Aorta (tissue), 5 donors: ENCODE data around the gene PSME1. TPM values are rescaled to one million over a fixed set of nuclear protein-coding genes. Genes with fewer than 3 reads are reported as not detected.

Experiments
- ATAC-seq: fragments of 200-7000 bp; cut with Tn5 transposase; one replicate; pipeline ENCODE4 v1.9.1; 2022; ENCODE audit warnings: moderate library complexity; ENCODE audit not compliant: low FRiP score
- DNase-seq, 2 donors: peaks; one replicate each; pipeline ENCODE4 v3.0.0-alpha.2; 2020
- H3K27ac ChIP-seq, 2 donors: one replicate each; pipeline ENCODE4 v1.5.1; 2013; ENCODE audit warnings: low read length in 2 of 2, mild to moderate bottlenecking in 2 of 2, moderate library complexity in 2 of 2, control low read depth in 1 of 2, inconsistent platforms in 1 of 2, low read depth in 1 of 2
- H3K27me3 ChIP-seq, 2 donors: one replicate each; pipeline ENCODE4 v1.6.1; 2013; ENCODE audit warnings: control low read depth in 1 of 2, low read length in 1 of 2, mild to moderate bottlenecking in 1 of 2, moderate library complexity in 1 of 2; ENCODE audit not compliant: insufficient read depth in 2 of 2, control insufficient read depth in 1 of 2
- H3K36me3 ChIP-seq, 2 donors: one replicate each; pipeline ENCODE4 v1.6.1; 2013; ENCODE audit warnings: control low read depth in 1 of 2, low read length in 1 of 2, mild to moderate bottlenecking in 1 of 2; ENCODE audit not compliant: insufficient read depth in 2 of 2, control insufficient read depth in 1 of 2
- H3K4me1 ChIP-seq, 2 donors: one replicate each; pipeline ENCODE4 v1.6.1; 2013; ENCODE audit warnings: low read length in 2 of 2, control low read depth in 1 of 2, mild to moderate bottlenecking in 1 of 2, moderate library complexity in 1 of 2; ENCODE audit not compliant: insufficient read depth in 2 of 2, control insufficient read depth in 1 of 2
- H3K4me3 ChIP-seq, 2 donors: one replicate each; pipeline ENCODE4 v1.5.1; 2013; ENCODE audit warnings: low read length in 2 of 2, control low read depth in 1 of 2, mild to moderate bottlenecking in 1 of 2
- H3K9me3 ChIP-seq: one replicate; pipeline ENCODE4 v1.6.1; 2013; ENCODE audit warnings: mild to moderate bottlenecking, low read length; ENCODE audit not compliant: control insufficient read depth
- WGBS, 2 donors: extraction: QIAGEN DNeasy Blood & Tissue Kit; methylation state at CpG; one replicate each; pipeline ENCODE4 v1.1.7; 2013; 5-methylcytosine and 5-hydroxymethylcytosine counted together
- intact Hi-C, 2 donors: fragments of 100-400 bp; cut with DNase I; formaldehyde crosslinking; loops; one replicate each; pipeline versions ENCODE4 v1.14.2 to v1.15.0; 2022
- polyA plus RNA-seq, 2 donors: library from polyadenylated mRNA; stranded (reverse); fragments of 200-250 nt; gene quantifications; one replicate each; pipeline ENCODE4 v1.2.3, GENCODE V29; 2013
- total RNA-seq, 2 donors: library from RNA; stranded (reverse); fragmentation: NEBNext Ultra II Directional; extraction: Animal tissue kit (Norgen Biotek cat#: 25700); gene quantifications; one replicate each; pipeline ENCODE4 v1.2.1, GENCODE V29; 2021
- donor health status: healthy with polysubstance abuse.
- donor health status: Bipolar disorder and iron deficiency.
- donor health status: DM: no; HTN: no; CAD: no.
- donor health status: DM: no; HTN: no; CAD: no.
- donor health status: DM: yes; HTN: yes; CAD: no.

PSME1 gene
- total and polyA plus RNA-seq, 4 donors = 112 to 210 (median 166) TPM

GRCh38 chr14:24177891-24178290 is 41.9 kb downstream of the PSME1 start:
- Histone ChIP-seq H3K4me3 (no peak overlapping the region), H3K27ac (no peak overlapping the region), H3K4me1 (no peaks in the 10 kb centered on the region), H3K36me3 (no peaks in the 10 kb centered on the region), H3K9me3 (no peaks in the 10 kb centered on the region), H3K27me3 (no peaks in the 10 kb centered on the region)
- intact Hi-C loops = no loop called here
- ATAC-seq (no peak), DNase-seq (peak in 1 of 2 donors; percentile 77)
- 91% methylated on average over 14 of the region's 14 CpGs for WGBS, 2 donors

DNA sequence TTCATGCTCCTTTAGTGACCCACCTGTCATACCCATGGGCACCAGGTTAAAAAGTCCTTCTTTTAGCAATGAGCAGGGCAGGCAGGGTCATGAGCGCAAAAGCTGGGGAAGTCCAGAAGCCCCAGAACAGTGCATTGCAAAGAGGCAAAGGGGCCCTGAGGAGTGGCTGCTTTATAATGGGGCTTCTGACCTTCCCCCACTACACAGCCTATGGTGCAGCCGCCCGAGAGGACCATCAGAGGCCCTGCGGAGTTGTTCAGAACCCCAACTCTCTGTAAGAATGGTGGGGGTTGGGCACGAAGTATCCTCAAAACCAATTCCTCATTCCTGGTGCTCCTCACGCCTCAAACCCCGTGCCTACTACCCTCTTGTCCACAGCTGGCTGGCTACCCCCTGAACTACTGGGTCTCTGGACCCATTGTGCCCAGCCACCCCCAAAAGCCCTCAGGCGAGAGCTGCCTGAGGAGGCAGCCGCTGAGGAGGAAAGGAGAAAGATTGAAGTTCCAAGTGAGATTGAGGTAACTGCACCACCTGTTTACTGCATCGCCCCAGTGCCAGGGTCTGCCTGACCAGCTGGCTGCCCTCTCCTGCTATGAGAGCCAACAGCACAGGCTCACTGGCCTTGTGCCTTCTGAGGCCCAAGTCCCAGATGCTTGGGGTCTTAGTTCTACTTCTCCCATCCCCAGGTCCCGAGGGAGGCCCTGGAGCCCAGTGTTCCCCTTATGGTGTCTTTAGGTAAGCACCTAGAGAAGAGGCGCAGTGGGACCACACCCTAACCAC is 42.6 kb downstream of the PSME1 start:
- no peaks in the 10 kb centered on the region for H3K36me3 ChIP-seq
- no peaks in the 10 kb centered on the region for H3K9me3 ChIP-seq
- no peaks in the 10 kb centered on the region for H3K4me1 ChIP-seq
- ATAC-seq (no peak), DNase-seq (peak in 1 of 2 donors; percentile 69)
- no peak overlapping the region for H3K27ac ChIP-seq
- no peak overlapping the region for H3K4me3 ChIP-seq
- no peaks in the 10 kb centered on the region for H3K27me3 ChIP-seq
- WGBS, 2 donors = 91 to 93% methylated on average over 12 of the region's 12 CpGs
- intact Hi-C loops = no loop called here

- intact Hi-C loops = no loop called here
- Histone ChIP-seq H3K36me3 (no peaks in the 10 kb centered on the region), H3K27me3 (no peaks in the 10 kb centered on the region), H3K27ac (peak overlapping the region in 1 of 2 donors; percentile 11), H3K9me3 (no peaks in the 10 kb centered on the region), H3K4me3 (no peak overlapping the region), H3K4me1 (no peaks in the 10 kb centered on the region)
- ATAC-seq (no peak), DNase-seq (peak in 1 of 2 donors; percentile 68)
- WGBS, 2 donors = 86 to 87% methylated on average over 14 of the region's 14 CpGs
Measured at GRCh38 chr14:24179294-24179960, 43.4 kb downstream of the PSME1 start.

GRCh38 chr14:24179961-24180796 is 44.2 kb downstream of the PSME1 start:
- peak overlapping the region in 1 of 2 donors; percentile 11 for H3K27ac ChIP-seq

GRCh38 chr14:24181371-24182077 is 45.5 kb downstream of the PSME1 start:
- H3K4me3 ChIP-seq = no peak overlapping the region
- no peaks in the 10 kb centered on the region for H3K4me1 ChIP-seq
- ATAC-seq = no peak
- H3K27ac ChIP-seq = no peak overlapping the region
- no peaks in the 10 kb centered on the region for H3K36me3 ChIP-seq
- no peaks in the 10 kb centered on the region for H3K27me3 ChIP-seq
- peak; percentile 34 to 64 for DNase-seq
- H3K9me3 ChIP-seq = no peaks in the 10 kb centered on the region
- 79 to 85% methylated on average over 16 to 19 of the region's 19 CpGs for WGBS, 2 donors
- intact Hi-C loops = no loop called here

More at GRCh38 chr14:24179961-24180796, 44.2 kb downstream of the PSME1 start:
- no peaks in the 10 kb centered on the region for H3K27me3 ChIP-seq
- H3K36me3 ChIP-seq = no peaks in the 10 kb centered on the region
- no peaks in the 10 kb centered on the region for H3K4me1 ChIP-seq
- intact Hi-C loops = no loop called here
- DNase-seq = peak in 1 of 2 donors; percentile 63
- ATAC-seq = peak; percentile 65
- WGBS, 2 donors = 57 to 69% methylated on average over 18 of the region's 18 CpGs
- no peak overlapping the region for H3K4me3 ChIP-seq
- H3K9me3 ChIP-seq = no peaks in the 10 kb centered on the region

- no peak for ATAC-seq
- no peak for DNase-seq
- Histone ChIP-seq H3K27me3 (no peaks in the 10 kb centered on the region), H3K9me3 (no peaks in the 10 kb centered on the region), H3K4me1 (no peaks in the 10 kb centered on the region), H3K36me3 (no peaks in the 10 kb centered on the region), H3K27ac (no peak overlapping the region), H3K4me3 (no peak overlapping the region)
- intact Hi-C loops = no loop called here
- WGBS, 2 donors = 85 to 90% methylated on average over 14 of the region's 14 CpGs
Measured at GRCh38 chr14:24182110-24182882, 46.3 kb downstream of the PSME1 start.

GRCh38 chr14:24183014-24183481 is 47.1 kb downstream of the PSME1 start:
- peak in 1 of 2 donors; percentile 71 for DNase-seq
- Histone ChIP-seq H3K9me3 (no peaks in the 10 kb centered on the region), H3K36me3 (no peaks in the 10 kb centered on the region), H3K4me1 (no peaks in the 10 kb centered on the region), H3K4me3 (no peak overlapping the region), H3K27ac (no peak overlapping the region), H3K27me3 (no peaks in the 10 kb centered on the region)
- ATAC-seq = no peak
- 91 to 93% methylated on average over 15 of the region's 15 CpGs for WGBS, 2 donors
- intact Hi-C loops = no loop called here
